ENCODE results near the gene LENEP.
"Not testable (repeated sequence)": the region's sequence is repeated elsewhere in the genome, so short reads cannot be mapped to it uniquely, and the experiment has no call there.

The LENEP gene

GRCh38 chr1:154969246-154969645 lies 24.1 kb upstream of the LENEP start:
- Mint-ChIP-seq H3K9me3 (no peaks in the 10 kb centered on the region), H3K27me3 (no peaks in the 10 kb centered on the region), H3K4me3 (no peak overlapping the region), H3K27ac (peak overlapping the region; percentile 81 to 94), H3K4me1 (peaks cover 58% of the 10 kb centered on the region)
- ATAC-seq: no peak
- DNase-seq: no peak

DNA sequence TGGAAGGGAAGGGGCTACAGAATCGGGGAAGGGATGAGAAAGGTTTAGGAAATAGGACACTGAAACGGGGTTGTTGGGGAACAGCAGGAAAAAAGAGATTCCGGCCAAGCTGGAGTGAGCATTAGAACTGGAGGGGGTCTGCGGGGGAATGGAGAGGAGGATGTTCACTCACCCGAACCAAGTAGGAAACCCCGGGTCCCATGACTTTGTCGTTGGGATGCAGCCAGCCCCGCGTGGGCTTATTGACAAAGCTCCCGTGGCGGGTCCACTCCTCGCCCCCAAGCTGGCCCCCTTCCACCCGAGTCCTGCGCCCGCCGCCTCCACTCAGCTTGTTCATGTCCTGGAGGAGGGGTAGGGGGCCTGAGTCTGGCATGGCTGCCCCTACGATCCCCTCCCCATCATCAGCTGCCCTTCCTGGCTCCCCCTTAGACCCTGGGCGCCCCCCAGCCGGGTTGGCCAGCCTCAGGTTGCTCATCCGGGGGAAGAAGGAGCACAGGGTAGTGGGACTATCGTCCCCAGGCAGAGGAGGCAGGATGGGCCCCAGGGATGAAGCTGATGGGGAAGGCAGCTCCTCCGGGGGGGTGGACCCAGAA lies 23.4 kb upstream of the LENEP start:
- Mint-ChIP-seq H3K4me1 (peaks cover 58% of the 10 kb centered on the region), H3K9me3 (no peaks in the 10 kb centered on the region), H3K27me3 (no peaks in the 10 kb centered on the region), H3K4me3 (no peak overlapping the region), H3K27ac (peak overlapping the region in 1 of 2 donors; percentile 55)
- no peak for ATAC-seq
- no peak for DNase-seq

DNA sequence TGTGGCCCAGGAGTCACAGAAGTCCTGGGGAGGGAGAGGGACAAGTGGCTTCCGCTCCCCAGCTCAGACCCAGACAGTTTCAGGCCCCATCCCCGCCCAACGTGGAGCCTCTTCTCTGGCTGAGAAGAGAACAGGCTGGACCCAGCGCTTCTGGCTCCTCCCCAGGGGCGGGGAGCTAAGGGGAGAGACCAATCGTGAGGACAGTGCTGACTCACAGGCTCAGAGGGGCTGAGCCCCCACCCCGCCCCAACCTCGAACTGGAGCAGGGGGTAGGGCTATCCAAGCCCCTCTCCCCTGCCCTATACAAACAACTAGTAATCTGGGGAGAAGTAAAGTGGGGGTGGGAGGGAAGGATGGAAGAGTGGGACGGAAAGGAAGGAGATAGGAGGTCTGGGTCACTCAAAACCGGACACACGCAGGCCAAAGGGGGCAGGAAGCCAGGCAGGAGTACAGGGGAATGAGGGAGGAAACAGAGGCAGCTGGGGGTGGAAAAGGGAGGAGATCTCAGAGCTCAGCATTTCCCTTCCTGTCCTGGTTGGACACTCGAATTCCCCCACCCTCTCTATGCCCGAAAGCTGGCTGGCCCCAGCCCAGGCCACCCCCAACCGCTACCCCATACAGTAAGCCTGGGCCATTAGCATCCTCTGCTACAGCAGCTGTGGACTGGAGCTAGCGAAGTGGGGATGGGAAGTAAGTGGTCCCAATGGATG lies 22.6 kb upstream of the LENEP start, which contains the start of gene SHC1:
SHC1 (minus strand) TSS at position 117 of the 710 bp plus-strand sequence. CDS start 221 bp downstream, outside the sequence.
- DNase-seq (no peak), ATAC-seq (no peak)
- Mint-ChIP-seq H3K4me1 (peaks cover 49% of the 10 kb centered on the region), H3K4me3 (peak within 1 kb of the TSS; percentile 52 to 53), H3K9me3 (no peaks in the 10 kb centered on the region), H3K27me3 (no peaks in the 10 kb centered on the region), H3K27ac (peak within 1 kb of the TSS; percentile 55 to 81)

DNA sequence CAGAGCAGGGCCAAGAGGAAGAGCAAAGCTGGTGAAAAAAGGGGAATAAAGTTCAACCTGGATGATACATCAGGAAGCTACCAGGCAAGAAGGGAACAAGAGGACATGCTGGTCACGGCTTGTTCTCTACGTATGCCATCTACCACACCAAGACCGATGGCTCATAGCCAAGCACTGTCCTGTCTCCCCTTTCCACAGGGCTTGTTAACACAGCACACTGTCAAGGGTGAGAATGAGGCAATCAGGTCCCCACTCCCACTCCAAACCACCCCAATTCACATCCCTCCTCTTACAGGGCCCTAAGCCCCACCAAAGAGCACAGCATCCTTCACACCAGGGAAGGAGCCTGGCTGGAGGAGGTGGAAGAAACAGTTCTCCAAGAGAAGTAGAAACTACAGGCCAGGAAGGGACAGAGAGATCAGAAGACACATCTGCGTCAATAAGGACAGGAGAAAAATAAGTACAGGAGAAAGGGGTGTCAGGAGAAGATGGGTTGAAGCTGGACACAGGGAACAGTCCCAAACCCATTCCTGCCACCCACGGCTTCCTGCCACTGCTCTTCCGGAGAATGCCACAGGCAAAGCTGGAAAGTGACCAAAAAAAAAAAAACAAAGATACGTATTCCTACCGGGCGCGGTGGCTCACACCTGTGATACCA lies 21.9 kb upstream of the LENEP start:
- H3K4me1 Mint-ChIP-seq: peaks cover 49% of the 10 kb centered on the region

GRCh38 chr1:154972213-154972516 lies 21.2 kb upstream of the LENEP start:
- no peaks in the 10 kb centered on the region for H3K9me3 Mint-ChIP-seq
- H3K27me3 Mint-ChIP-seq: no peaks in the 10 kb centered on the region
- H3K4me3 Mint-ChIP-seq: no peak overlapping the region
- H3K27ac Mint-ChIP-seq: peak overlapping the region in 1 of 2 donors; percentile 71
- ATAC-seq (no peak), DNase-seq (no peak)
- H3K4me1 Mint-ChIP-seq: peaks cover 49% of the 10 kb centered on the region

More for the DNA sequence above, 21.9 kb upstream of the LENEP start:
- Mint-ChIP-seq H3K27ac (no peak overlapping the region), H3K27me3 (no peaks in the 10 kb centered on the region), H3K9me3 (no peaks in the 10 kb centered on the region), H3K4me3 (peak overlapping the region; percentile 5 to 52)
- DNase-seq: no peak
- no peak for ATAC-seq

- no peaks in the 10 kb centered on the region for H3K27me3 Mint-ChIP-seq
- H3K27ac Mint-ChIP-seq: peak overlapping the region in 1 of 2 donors; percentile 71
- DNase-seq (no peak), ATAC-seq (no peak)
- peaks cover 49% of the 10 kb centered on the region for H3K4me1 Mint-ChIP-seq
- H3K9me3 Mint-ChIP-seq: no peaks in the 10 kb centered on the region
- H3K4me3 Mint-ChIP-seq: no peak overlapping the region
These were observed 20.7 kb upstream of the LENEP start for GRCh38 chr1:154972517-154973343.

GRCh38 chr1:154973344-154974101 lies 19.9 kb upstream of the LENEP start:
- Mint-ChIP-seq H3K4me1 (peaks cover 46% of the 10 kb centered on the region), H3K4me3 (no peak overlapping the region), H3K9me3 (no peaks in the 10 kb centered on the region), H3K27ac (no peak overlapping the region), H3K27me3 (no peaks in the 10 kb centered on the region)
- peak; percentile 34 for ATAC-seq
- peak; percentile 93 to 95 for DNase-seq

DNA sequence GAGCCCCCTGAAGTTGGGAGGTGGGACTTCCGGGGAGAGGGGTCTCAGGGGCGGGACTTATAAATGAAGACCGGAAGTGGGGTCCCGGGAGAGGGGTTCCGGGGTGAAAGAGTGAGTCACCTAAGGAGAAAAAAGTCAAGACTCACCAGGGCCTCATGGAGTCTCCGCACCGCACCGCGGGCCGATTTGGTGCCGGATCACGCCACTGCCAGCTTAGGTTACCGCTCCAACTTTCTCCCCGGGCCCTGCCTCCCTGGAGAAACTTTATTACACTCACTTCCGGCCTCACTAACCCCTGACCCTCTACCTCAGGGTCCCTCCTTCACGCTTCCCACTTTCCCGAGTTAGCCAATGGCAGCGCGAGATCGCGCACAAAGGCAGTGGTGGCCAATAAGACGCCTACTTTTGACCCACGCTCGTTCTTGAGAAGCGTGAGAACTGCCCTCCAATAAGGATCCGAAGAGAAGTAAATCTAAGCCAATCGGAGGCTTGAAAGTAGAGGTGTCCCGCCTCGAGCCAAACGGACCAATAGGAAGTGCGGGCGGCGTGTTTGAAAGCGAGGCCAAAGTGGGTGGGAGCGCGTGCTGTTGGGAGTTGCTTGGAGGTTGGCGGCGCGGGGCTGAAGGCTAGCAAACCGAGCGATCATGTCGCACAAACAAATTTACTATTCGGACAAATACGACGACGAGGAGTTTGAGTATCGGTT lies 19.1 kb upstream of the LENEP start, which contains the start of gene CKS1B:
CKS1B (plus strand) TSS at position 580 of the 706 bp plus-strand sequence; CDS start at position 645, 65 bp downstream.
- DNase-seq (peak; percentile 95 to 98), ATAC-seq (peak; percentile 89)
- Mint-ChIP-seq H3K27me3 (no peaks in the 10 kb centered on the region), H3K4me1 (peaks cover 39% of the 10 kb centered on the region), H3K4me3 (no peak within 1 kb of the TSS), H3K27ac (no peak within 1 kb of the TSS), H3K9me3 (no peaks in the 10 kb centered on the region)

GRCh38 chr1:154974808-154975408 lies 18.5 kb upstream of the LENEP start:
- ATAC-seq (peak; percentile 71), DNase-seq (peak; percentile 94 to 96)
- no peaks in the 10 kb centered on the region for H3K9me3 Mint-ChIP-seq
- no peak overlapping the region for H3K27ac Mint-ChIP-seq
- no peak overlapping the region for H3K4me3 Mint-ChIP-seq
- H3K27me3 Mint-ChIP-seq: no peaks in the 10 kb centered on the region
- H3K4me1 Mint-ChIP-seq: peaks cover 38% of the 10 kb centered on the region

- Mint-ChIP-seq H3K27ac (no peak overlapping the region), H3K27me3 (no peaks in the 10 kb centered on the region), H3K9me3 (no peaks in the 10 kb centered on the region), H3K4me1 (peaks cover 34% of the 10 kb centered on the region), H3K4me3 (no peak overlapping the region)
- ATAC-seq: peak; percentile 23
- DNase-seq: peak; percentile 61 to 70
These were observed 17.9 kb upstream of the LENEP start for GRCh38 chr1:154975409-154976059.

DNA sequence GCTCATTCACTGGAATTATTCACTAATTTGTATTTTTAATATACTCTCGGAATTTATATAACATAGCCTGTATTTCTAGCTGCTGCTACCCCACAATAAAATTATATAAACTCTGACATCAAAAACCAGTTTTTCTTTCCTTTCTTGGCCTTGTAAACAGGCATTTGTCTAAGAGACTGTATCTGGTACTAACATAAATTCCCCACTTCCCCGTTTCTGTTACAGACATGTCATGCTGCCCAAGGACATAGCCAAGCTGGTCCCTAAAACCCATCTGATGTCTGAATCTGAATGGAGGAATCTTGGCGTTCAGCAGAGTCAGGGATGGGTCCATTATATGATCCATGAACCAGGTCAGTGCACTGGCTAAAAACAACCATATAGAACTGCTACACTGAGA lies 15.6 kb upstream of the LENEP start:
- DNase-seq, H3K9me3 Mint-ChIP-seq, H3K27me3 Mint-ChIP-seq, ATAC-seq: not testable (repeated sequence)
- Mint-ChIP-seq H3K4me1 (peaks cover 26% of the 10 kb centered on the region), H3K4me3 (peak overlapping the region in 1 of 2 donors; percentile 23), H3K27ac (peak overlapping the region in 1 of 2 donors; percentile 67)

GRCh38 chr1:154978360-154978759 lies 15.0 kb upstream of the LENEP start:
- DNase-seq: no peak
- Mint-ChIP-seq H3K9me3 (no peaks in the 10 kb centered on the region), H3K4me3 (no peak overlapping the region), H3K4me1 (peaks cover 22% of the 10 kb centered on the region), H3K27ac (no peak overlapping the region), H3K27me3 (no peaks in the 10 kb centered on the region)
- ATAC-seq: no peak

- Mint-ChIP-seq H3K27me3 (no peaks in the 10 kb centered on the region), H3K4me3 (no peak overlapping the region), H3K4me1 (peaks cover 31% of the 10 kb centered on the region), H3K9me3 (no peaks in the 10 kb centered on the region), H3K27ac (no peak overlapping the region)
- no peak for ATAC-seq
- no peak for DNase-seq
These were observed 11.0 kb upstream of the LENEP start for GRCh38 chr1:154982341-154982740.
